ENCODE data around the gene SNX20.

Gene SNX20

DNA sequence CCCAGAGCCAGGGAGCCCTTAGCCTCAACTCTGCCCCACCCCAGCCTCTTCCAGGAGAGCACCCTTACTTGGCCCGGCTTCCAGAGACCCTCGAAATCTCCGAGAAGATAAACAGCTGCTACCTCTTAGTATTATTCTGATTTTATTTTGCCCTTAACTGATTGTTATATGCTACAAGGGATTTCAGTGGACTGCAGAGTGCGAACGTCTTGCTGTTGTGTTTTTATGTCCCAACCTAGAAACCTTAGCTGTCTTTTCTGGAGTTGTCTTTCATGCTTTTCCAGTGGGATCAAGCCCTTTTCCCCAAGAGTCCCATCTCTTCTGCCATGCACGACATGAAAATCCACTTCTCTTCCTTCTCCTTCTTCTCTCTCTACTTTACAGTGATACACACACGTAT, 47.0 kb downstream of the SNX20 start:
- DNase-seq, result no peak

- no peak for DNase-seq
These were observed 47.9 kb downstream of the SNX20 start for GRCh38 chr16:50632927-50633800.

GRCh38 chr16:50631985-50632576, 49.0 kb downstream of the SNX20 start:
- no peak for DNase-seq

GRCh38 chr16:50631249-50631984, 49.7 kb downstream of the SNX20 start:
- DNase-seq, result no peak

DNA sequence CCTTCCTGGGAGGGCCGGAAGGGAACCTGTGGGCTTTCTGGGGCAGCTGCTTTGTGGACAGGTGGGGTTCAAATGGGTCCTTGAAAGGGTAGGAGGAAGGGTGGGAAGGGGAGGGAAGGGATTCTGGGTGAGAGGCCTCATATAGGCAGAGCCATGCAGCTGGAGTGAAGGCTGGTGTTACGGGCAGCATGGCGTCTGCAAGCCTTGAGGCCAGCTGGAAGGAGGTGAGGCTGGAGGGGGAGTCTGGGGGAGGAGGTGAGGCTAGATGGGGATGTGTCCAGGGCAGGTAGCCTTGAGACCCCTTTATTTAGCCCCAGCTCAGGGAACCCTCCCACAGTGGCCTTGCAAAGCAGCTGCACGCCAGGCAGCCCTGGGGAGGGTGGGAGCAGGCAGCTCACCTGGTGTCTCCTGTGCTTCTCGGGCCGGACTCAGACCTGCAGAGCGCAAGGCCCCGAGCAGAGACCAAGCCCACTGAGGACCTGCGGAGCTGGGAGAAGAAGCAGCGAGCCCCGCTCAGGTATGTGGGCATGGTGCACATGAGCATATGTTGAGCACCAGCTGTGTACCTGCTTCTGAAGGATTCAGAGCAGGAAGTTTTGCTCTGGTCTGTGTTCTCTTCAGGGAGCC, 50.6 kb downstream of the SNX20 start:
- no peak for DNase-seq

GRCh38 chr16:50629334-50629733, 51.8 kb downstream of the SNX20 start:
- no peak for DNase-seq

- no peak for DNase-seq
These were observed 52.8 kb downstream of the SNX20 start for GRCh38 chr16:50628156-50628802.

GRCh38 chr16:50627419-50627818, 53.7 kb downstream of the SNX20 start:
- DNase-seq, result peak; percentile 30 to 49 (median 43)

- DNase-seq, result no peak
These were observed 54.2 kb downstream of the SNX20 start for GRCh38 chr16:50626868-50627267.

DNA sequence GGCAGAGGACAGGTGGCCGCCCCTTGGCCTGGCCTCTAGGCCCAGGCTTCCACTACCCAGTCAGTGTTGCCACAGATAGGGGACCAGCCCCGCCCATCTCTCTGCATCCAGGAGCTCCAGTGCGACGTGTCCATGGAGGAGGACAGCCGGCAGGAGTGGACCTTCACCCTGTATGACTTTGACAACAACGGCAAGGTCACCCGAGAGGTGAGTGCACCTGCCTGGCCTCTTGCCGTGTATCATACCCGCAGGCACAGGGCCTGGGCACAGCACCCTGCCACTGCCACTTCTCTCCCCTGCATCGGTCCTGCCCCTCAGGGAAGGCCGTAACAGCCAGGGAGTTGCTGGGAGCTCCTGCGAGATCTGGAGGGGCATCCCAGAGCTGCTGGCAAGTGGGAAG, 55.7 kb downstream of the SNX20 start:
- no peak for DNase-seq

DNA sequence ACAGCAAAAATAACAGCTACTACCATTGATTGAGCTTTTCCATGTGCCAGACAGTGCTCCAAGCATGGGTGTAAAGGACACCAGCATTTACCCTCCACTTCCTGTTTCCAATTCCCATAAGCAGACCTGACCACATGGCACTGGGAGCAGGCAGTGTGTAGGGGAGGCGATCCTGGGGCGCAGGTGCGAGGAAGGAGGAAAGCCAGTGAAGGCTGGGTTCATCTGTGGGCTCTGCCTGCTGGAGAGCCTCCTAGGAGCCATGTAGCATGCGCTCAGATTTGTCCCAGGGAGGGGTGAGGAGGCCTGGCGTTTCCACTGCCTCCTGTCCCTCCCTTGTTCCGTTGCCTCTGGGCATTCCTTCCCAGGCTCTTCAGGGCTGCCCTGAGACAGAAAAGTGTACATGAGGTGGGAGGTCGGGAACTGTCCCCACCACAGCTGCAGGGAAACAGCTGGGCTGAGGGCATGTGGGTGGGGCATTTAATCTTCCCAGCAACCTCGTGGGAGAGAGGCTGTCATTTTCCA, 56.6 kb downstream of the SNX20 start:
- DNase-seq, result no peak

- DNase-seq, result no peak
These were observed 58.3 kb downstream of the SNX20 start for GRCh38 chr16:50622643-50623369.

DNA sequence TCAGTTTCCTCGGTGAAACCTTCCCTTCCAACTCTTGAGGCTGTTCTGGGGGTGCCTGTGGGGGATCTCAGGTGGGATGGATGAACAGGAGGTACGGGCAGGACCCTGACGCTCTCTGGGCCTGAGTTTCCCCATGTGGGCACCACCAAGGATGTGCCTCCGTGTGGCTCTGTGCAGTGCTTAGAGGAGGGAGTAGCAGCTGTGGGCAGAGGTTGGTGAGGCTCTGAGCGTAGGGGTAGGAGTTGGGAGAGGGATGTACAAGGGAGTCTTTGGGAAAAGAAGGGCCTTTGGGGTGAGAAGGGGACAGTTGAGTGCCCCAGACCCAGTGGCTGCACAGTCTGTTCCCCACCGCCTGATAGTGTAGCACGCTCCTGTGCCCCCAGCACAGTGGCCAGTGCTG, 59.1 kb downstream of the SNX20 start:
- DNase-seq, result no peak
